ENCODE data around the gene PNPLA7.

The PNPLA7 gene

DNA sequence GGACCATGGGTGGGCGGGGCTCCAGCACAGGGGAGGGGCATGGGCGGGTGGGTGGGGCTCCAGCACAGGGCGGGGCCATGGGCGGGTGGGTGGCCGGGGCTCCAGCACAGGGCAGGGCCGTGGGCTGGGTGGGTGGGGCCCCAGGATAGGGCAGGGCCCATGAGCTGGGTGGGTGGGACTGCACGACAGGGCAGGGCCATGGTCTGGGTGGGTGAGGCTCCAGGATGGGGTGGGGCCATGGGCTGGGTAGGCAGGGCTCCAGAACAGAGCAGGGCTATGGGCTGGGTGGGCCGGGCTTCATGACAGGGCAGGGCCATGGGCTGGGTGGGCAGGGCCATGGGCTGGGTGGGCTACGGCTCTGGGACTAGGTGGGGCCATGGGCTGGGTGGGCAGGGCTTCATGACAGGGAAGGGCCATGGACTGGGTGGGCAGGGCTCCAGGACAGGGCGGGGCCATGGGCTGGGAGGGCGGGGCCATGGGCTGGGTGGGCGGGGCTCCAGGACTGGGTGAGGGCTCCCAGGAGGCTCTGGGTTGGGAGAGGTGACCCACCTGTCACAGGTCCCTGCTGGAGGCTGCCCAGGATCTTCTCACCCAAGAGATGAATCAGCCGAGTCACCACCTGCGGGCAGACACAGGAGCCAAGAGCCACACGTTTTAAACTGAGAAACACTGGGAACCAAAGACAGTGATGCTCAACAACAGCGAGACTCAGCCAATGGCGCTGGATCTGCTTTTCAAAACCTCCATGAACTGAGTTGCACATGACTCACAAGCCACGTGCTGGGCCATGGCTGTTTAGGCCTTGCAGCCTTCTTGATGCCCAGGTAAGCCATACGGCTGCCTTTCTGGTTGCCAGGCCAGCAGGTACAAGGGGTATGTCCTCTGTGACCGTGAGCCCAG lies 57.5 kb downstream of the PNPLA7 start:
- DNase-seq: no peak

DNA sequence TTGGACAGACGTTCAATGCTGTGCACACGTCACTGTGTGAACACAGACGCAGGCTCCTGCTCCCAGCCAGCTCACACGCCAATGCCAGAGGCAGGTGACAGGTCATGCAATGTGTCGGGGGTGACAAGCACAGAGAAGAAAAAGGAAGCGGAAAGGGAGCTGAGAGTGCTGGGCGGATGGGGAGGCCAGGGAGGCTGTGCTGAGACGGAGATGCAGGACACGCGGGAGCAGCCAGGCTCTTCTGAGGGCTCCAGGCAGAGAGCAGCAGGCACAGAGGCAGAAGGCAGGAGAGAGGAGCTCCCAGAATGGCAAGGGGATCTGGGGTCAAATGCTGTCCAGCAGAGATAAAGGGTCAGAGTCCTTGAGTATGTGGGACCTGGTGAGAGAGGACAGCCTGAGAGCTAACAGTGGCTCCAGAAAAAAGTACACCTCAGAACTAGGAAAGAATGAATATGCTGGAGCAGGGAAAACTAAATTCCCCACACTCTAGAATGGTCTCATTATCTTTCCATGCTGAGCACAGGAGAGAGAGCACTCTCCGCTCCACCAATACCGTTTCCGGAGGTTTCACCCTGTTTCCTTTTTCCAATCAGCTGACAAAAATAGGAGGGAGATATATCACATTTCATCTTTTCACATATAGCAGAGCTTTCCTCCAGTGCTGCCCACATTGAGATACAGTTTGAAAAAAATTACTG lies 58.3 kb downstream of the PNPLA7 start:
- DNase-seq: no peak

DNA sequence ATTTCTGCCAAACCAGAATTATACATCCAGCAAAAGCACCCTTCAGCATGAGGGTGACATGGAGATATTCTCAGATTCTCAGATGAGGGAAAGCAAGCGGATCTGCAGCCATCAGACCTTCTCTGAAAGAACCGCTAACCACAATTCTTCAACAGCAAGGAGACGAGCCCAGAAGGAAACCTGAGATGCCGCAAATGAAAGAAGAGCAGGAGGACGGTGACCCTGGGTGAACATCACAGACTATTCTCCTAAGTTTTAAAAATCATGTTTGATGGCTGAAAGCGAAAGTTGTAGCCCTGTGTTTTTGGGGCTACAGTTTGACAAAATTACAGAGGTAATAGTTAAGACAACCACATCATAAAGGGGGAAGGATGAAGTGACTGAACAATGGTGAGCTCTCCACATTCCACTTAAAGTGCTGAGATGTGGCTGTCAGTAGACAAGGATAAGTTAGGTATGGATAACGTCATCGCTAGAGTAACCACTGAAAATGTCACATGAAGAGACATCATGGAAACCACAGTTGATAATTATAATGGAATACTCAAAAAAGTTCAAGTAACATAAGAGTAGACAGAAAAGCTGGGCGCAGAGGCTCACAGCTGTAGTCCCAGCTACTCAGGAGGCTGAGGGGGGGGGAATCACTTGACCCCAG lies 59.5 kb downstream of the PNPLA7 start:
- DNase-seq: no peak

DNA sequence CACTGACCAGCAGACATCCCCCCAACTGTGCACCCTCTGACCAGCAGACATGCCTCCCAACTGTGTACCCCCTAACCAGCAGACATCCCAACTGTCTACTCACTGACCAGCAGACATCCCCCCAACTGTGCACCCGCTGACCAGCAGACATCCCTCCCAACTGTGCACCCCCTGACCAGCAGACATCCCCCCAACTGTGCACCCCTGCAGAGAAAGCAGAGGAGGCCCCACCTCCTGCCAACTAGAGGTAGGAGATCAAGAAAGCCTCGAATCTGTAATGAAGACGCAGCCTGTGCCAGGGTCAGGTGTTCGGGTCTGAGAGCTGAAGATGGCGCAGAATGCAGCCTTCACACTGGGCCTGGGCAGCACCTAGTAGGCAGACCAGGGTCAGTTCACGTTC lies 61.3 kb downstream of the PNPLA7 start:
- no peak for DNase-seq

DNA sequence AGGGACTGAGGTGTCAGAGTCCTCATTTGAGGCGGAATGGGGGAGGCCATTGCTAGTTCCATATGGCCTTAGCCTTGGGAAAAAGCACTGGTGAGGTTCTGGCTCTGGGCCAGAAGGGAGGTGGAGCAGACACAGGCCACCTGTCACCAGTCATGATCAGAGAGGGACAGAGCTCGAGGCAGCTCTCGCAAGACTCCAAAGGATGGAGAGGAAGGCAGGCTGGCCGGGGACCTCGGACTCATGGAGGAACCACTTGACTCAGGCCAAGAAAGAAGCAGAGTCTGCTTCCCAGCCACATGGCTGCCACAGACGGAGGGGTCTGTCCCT lies 61.9 kb downstream of the PNPLA7 start:
- DNase-seq: no peak

DNA sequence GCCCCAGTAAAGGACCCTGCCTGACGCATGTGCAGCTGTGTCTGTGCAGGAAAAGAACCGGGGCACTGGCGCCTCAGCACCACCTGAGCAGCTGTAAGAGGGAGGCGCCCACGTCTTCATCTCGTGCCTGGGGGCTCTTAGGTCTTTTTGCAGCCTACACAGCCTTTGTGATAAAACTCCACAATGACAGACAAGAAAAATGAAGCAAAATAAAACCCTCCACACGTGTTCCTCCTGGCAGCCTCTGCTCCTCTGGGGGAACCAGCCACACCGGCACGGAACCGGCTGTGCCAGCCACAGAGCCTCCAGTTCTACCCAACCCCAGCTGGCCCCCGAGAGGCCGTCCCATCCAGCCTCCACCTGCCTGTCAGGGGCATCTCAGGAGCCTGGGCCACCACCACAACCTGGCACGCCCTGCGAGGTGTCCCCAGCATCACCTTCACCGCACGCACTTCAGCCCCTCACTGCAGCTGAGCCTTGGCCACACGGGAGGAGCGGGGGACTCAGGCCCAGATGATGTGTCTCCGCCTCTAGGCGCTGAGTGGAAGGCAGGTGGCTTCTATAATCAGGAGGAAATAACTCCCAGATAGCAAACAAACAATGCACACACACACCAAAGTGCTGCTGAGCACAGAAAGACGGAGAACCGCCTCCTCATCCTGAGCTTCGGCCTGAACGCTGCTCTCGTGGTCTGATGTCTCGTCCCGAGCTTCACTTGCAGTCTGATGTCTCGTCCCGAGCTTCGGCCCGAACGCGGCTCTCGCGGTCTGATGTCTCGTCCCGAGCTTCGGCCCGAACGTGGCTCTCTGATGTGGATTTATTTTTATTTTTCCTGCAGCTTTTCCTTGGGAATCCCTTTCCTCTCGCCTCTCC lies 62.5 kb downstream of the PNPLA7 start:
- no peak for DNase-seq

DNA sequence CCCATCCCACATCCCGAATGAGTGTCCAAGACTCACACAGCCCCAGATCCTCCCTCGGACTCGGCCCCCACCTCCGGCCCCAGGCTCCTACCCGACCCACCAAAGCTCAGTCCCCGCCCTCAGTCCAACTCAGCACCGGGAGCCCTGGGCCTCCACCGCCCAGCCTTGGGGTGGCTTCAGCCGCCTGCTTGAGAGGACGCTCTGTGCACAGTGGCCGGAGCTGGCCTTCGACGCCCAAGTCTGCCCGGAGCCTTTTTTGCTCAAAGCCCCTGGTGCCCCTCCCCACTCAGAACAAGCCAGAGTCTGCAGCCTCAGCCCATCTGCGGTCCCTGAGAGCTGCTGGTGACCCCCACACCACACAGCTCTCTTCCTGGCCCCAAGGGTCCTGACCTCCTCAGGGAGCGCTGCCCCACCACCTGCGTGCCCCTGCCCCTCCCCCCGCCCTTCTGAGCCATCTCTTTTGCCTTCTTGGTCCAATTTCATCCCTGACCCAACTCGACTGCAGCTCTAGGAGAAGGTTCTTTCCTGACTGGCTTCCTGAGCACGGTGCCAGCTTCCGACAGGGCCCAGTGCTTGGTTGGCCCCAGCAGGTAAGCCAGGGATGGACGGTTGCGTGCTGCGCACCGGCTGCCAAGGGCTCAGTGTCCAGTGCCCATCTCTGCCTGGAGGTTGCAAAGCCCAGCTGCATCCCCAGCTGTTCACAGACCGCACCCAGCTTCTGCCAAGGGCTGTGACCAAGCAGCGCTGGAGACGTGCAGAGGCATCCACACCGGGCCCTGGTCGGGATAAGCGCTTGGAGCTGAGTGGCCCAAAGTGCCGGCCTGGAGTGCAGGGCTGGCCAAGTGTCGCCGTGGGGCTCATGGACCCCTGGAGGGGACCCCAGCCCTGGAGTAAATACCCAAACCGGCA lies 63.4 kb downstream of the PNPLA7 start:
- no peak for DNase-seq

DNA sequence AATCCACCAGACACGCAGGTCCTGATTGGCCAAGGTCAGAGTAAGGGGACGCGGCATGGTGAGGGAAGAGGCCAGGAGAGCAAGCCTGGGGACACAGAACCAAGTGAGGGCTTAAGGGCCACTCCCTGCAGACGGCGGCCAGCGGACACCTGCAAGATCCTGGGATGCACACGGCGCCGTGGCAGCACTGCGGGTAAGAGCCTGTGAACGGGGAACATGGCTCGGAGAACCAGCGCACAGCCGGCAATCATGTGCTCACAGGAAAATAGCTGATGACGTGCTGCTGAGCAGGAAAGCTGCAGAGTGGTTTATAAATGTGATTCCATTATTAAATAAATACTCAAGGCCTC lies 64.1 kb downstream of the PNPLA7 start:
- no peak for DNase-seq

DNA sequence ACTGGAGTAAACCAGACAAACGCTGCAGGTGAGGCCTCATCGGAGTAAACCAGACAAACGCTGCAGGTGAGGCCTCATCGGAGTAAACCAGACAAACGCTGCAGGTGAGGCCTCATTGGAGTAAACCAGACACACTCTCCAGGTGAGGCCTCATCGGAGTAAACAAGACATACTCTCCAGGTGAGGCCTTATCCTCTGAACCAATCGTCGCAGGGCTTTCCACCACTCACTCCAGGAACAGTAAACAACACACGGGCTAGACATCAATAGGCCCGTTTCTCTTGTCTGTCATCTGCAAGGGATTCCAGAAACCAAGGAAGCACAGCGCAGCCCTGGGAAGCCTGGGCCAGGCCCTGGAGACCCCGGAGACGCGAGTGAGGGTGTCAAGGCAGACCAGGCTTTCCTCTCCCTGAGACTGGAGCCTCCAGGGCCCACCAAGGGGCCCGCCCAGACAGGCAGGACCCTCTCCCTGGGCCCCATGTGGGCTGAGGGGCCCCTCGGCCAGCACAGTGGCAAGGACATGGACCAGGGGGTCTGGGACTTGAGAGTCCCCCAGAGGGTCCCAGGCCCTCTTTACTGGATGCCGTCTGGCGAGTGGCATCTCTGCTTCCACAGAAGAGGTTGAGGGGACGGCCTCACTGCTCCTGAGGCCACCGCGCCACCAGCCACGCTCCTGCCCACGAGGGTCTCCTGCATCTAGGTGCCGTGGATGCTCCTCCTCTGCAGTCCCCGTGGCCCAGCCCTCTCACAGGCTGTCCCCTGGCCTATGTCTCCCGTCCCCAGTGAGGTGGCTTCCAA lies 64.7 kb downstream of the PNPLA7 start:
- DNase-seq: no peak

DNA sequence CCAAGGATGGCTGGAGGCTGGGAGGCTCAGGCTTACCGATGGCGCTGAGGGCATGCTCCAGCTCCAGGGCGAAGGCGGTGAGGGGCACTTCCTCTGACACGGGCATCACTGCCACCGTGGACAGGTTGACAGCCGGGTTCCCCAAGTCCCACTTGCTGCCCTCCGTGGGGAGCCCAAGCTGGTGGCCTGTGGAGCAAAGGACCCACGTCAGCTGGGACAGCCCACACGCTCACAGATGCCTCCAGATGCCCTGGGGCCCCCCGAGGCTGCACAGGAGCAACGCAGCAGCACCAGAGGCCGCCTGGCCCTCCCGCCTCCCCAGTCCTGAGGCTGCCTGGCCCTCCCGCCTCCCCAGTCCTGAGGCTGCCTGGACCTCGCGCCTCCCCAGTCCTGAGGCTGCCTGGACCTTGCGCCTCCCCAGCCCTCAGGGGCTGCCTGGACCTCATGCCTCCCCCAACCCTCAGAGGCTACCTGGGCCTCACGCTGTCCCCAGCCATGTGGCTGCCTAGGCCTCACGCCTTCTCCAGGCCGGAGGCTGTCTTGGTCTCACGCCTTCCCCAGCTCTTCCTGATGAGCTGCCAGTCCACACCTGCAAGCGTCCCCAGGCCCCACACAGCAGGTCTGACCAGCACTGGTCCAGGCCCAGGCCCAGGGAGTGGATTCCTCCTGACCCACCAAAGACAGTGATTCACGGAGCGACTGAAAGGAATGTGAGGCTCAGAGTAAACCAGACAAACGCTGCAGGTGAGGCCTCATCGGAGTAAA lies 65.5 kb downstream of the PNPLA7 start:
- DNase-seq: no peak

DNA sequence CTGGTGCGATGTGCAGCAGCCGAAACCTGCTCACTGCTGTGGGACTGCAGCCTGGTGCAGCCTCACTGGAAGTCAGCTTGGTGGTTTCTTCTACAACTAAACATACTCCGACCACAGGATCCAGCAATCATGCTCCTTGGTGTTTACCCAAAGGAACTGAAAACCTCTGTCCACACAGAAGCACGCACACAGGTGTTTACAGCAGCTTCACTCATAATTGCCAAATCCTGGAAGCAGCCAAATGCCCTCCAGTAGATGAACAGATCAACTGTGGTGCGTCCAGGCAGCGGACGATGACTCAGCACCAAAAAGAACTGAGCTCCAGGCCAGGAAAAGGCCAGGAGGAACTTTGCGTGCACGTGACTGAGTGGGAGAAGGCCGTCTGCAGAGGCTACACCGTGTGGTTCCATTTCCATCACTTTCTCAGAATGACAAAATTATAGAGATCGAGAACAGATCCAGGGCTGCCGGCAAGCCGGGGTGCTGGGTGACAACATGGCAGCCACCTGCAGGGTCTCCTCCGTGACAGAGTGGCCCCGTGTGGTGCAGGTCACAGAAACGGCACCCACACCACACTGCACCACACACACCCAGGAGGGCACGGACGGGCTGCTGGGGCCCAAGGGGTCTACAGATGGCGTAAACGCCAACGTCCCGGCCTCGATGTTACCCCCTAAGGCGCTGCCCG lies 68.0 kb downstream of the PNPLA7 start:
- no peak for DNase-seq

DNA sequence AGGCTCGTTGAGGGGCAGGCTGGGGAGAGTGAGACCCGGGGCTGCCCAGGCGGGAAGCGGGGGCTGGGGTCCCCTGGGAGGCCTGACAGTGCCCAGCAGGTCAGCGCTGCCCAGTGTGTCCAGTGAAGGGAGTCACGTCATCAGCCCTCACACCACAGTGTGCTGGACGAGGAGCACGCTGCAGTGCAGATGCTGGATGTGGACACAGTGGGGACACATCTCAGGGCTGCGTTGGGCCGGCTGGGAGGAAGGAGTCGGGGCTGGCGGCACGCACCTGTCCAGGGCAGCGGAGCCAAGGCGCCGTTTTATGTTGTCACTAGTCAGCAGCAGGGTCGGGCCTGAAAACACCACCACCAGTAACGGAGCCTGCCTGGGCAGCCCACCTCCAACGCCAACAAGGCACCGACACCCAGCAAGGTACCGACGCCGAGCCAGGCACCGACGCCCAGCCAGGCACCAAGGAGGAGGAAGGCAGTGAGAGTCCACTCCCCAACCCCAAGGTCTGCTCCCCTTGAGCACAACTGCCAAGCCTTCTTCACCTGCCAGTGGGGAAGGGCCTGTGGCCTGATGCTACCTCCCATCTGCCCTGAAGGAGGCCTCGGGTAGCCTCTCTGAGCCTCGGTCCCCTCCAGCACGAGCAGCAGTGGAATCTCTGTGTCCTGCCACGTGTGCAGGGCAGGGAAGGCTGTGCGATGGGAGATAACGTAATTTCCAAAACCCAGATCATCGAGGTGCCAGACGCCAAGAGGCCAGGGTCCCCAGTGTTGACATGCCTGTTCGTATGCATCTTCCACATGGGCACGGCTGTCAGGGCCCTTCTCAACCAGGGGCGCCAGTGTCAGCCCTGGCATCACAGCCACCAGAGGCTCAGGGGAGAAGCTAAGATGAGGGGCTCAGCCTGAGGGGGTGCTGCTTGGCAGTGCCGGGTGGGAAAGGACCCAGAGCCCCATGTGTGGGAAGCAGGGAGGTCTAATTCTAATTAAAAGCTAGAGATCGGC lies 69.2 kb downstream of the PNPLA7 start:
- DNase-seq: no peak

DNA sequence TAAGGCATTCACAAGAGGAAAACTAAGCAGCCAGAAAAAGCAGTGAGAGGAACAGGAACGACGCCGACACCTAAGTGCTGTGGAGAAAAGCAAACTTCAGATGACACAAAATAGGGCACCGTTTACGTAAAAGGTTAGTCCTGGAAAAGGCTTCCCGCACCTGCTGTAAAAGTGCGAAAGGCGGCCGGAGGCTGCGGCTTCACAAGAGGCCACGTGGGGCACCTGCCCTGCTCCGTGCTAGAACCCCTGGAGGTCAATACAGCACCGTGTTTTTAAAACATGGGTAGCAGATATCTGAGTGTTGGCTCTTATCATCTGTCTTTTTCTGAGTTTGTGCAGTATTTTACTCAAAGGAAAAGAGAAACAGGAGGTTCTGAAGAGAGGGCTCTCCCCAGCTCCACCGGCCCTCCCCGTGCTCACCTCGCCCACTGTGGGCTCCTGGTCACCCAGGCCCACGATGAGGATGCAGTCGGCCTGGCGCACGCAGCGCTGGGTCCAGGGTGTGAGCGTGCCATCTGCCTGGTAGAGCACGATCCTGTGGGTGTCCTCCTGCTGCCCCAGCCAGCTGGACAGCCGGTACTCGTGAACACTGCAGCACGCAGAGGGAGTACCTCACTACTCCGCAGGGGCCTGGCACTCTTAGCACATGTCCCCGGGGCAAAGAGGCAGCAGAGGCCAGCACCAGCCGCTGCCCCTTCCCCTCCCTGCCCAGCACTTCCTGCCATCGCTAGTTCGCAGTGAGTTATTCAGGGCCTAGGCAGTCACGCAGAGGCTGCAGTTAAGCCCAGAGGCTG lies 70.1 kb downstream of the PNPLA7 start:
- no peak for DNase-seq

DNA sequence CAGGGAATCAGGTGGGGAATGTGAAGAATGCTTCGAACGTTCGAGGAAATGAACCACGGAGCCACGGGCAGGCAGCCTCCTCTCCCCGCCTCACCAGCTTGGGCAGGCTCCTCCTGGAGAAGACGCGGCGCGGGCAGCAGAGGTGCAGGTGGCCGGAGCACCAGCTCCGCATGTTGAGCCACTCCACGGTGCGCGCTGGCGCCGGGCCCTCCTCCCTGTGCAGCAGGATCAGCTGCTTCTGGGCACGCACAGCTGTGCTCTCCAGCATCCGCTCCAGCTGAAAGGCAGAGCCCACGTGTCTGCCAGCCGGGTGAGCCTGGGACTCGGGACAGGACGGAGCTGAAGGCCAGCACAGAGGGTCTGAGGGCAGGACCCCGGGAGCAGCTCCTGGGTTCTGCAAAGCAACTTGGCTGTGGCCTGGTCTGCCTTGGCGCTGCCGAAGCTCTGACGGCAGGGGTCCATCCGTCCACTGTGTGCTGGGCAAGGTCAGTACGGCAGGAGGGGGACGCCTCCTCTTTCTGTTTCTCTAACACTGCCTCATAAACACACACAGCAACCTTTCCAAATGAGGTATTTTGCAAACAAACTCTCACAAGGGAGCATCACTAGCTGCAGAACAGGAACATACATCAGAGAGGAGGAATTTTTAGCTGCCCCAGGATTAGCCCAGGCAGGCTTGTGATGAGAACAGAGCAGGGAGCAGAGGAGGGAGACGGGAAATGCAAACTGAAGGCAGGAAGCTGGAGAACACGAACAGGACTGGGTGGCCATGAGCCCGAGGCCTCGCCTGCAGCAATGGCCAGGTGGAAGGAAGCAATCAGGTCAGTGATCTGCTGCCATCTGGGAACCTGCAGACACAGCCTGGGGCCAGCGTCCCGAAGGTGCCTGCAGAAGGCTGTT lies 71.0 kb downstream of the PNPLA7 start:
- no peak for DNase-seq

DNA sequence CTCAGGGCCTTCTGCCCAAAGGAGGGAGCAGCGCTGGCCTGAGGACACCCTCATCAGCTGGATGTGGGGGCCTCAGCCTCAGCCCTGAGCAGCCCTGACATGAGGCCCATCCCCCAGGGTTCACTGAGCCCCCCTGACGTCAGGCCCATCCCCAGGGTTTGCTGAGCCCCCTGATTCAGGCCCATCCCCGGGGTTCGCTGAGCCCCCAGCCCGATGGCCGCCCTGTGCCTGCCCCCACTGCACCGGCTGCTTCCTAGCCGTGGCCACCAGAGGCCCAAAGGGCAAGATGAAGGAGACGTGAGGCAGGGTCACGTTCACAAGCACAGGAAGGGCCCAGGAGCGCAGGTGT lies 71.6 kb downstream of the PNPLA7 start:
- no peak for DNase-seq

DNA sequence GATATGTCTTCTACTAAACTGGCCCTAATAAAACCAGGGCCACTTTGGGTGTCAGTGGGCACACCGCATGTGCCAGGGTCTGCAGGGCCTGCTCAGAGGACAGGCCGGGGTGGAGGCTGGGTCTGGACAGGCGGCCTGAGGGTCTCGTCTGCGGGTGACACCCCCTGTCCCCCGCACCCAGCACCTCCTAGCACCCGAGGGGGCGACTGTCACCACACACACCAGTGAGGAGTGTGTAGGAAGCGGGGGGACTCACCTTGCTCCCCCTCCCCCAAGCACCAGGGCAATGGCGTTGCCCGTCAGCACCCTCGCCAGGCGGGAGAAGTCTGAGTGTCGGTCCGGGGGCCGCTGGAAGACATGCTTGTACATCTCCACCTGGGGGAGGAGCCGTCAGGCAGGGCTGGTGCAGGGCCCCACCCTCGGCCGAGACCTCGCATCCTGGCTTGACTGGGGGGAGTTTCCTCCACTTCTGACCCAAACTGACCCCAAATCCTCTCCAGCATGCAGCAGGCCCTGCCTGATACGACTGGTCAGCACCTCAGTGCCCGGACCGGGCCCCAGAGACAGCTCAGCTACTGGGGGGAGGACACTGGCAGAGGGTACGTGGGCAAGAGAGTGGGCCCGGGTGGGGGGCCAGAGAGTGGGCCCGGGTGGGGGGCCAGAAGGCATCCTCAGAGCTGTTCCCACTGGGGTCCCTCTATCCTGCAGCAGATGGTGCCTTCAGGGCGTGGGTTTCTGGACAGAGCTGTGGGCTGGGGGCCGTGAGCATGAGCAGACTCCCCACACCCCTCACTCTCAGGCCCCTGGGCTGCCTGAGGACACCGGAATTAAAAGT lies 72.2 kb downstream of the PNPLA7 start:
- no peak for DNase-seq

All from activated CD8-positive, alpha-beta memory T cell treated with anti-CD3 and anti-CD28 coated beads, Interleukin-2, amount 50 U/mL, for 4 hours (primary cell).